Erythroblast (primary cell): ENCODE data around the gene RNF123.
A peak's percentile ranks its signal among the peaks of the same experiment; 100 is the strongest.

Experiments
- DNase-seq, 2 experiments: peaks; one replicate each; lab custom pipeline; 2025; lab: John Stamatoyannopoulos, UW
- GATA1 ChIP-seq: IDR thresholded peaks from 2 replicates; pipeline ENCODE4 v1.6.1; 2011; ENCODE audit warnings: low read depth, mild to moderate bottlenecking, control low read depth, low read length, moderate library complexity
- POLR2A ChIP-seq: IDR thresholded peaks from 2 replicates; pipeline ENCODE4 v1.6.1; 2011; ENCODE audit warnings: mild to moderate bottlenecking, low read length

Gene RNF123

DNA sequence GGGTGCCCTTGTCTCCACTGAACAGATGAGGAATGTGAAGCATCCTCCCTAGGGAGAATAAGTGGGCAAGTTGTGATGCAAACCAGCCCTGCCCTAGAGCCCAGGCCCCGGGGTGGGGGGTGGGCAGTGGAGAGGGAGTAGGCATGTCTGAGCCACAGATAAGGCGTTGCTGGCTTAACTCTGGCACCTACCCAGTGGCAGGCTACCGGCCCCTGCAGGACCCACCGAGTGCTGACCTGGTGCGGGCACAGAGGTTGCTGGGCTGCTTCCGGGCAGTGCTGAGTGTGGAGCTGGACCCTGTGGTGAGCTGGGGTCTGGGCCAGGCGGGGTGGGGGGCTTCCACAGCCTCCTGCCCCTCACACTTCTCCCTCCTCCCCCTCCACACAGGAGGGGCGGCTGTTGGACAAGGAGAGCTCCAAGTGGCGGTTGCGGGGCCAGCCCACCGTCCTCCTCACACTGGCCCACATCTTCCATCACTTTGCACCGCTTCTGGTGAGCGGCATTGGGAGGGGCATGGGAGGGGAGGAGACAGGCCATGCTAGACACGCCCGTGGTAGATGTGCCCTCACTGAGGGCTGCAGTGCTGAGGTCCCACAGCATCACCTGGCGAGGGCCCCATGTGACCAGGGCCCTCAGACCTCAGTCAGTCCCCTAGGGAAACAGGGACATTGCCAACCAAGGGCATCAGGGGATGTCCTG, 10.1 kb downstream of the RNF123 start:
- TF ChIP-seq GATA1 (no peak), POLR2A (no peak)
- peak in 1 of 2 experiments; percentile 24 for DNase-seq

DNA sequence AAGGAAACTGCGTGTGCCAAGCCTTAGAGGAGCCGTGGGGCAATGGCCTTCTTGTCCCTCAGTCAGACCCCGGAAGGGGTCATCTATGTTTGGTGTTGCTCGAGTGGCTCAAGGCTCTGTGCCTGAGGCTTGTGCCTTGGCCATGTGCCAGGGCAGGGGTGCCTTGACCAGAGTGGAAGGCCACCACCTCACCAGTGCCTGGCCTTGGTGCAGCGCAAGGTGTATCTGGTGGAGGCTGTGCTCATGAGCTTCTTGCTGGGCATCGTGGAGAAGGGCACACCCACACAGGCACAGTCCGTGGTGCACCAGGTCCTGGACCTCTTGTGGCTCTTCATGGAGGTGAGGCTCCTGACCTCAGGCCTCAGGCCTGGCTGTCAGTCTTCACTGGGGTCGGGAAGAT, 10.7 kb downstream of the RNF123 start:
- TF ChIP-seq GATA1, result no peak
- TF ChIP-seq POLR2A, result no peak
- DNase-seq, result no peak

DNA sequence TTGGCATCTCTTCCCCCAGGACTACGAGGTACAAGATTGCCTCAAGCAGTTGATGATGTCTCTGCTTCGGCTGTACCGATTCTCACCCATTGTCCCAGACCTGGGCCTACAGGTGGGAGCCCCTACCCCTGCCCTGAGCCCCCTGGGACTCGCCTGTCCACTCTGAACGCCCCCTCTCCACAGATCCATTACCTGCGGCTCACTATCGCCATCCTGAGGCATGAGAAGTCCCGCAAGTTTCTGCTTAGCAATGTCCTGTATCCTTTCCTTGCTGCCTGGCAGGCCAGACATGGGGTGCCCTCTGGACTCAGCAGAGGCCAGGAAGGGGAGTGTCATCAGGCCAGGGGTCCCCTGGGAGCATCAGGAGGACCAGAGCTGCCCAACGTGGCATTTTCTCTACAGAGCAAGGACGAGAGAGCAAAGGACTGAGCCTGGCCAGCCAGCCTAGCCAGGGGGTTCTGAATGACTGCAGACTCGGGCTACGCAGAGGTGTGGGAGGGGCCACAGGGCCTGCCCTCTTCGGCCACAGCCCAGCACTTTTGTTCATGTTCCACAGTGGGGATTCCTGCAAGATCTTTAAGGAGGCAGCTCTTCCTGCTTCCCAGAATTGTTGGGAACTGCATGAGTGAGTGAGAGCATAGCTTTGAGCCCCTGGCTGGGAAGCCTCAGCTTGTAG, 11.2 kb downstream of the RNF123 start:
- no peak for TF ChIP-seq GATA1
- no peak for TF ChIP-seq POLR2A
- no peak for DNase-seq

DNA sequence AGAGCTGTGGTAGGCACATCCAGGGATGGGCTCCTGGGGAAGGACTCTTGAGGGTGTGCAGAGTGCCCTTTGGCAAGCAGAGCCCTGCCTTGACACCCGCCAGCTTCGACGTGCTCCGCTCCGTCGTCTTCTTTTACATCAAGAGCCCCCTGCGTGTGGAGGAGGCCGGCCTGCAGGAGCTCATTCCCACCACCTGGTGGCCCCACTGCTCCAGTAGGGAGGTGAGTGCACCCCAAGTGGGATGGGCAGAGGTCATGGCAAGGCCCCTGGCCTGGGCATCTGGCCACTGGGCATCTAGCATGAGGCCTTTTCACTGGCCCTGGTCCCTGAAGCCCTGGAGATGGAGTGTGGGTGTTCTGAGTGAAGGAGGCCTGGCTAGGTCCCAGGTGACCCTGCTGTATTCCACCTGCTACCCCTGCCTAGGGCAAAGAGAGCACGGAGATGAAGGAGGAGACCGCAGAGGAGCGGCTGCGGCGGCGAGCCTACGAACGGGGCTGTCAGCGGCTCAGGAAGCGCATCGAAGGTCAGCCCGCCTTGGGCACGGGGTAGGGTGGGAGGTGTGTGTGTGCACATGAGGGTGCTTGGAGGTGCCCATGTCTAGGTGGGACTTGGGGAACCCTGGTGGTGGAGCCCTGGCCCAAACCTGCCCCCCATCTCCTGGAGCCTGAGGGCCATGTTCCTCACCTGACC, 12.2 kb downstream of the RNF123 start:
- TF ChIP-seq POLR2A (no peak), GATA1 (no peak)
- peak; percentile 24 to 38 for DNase-seq

DNA sequence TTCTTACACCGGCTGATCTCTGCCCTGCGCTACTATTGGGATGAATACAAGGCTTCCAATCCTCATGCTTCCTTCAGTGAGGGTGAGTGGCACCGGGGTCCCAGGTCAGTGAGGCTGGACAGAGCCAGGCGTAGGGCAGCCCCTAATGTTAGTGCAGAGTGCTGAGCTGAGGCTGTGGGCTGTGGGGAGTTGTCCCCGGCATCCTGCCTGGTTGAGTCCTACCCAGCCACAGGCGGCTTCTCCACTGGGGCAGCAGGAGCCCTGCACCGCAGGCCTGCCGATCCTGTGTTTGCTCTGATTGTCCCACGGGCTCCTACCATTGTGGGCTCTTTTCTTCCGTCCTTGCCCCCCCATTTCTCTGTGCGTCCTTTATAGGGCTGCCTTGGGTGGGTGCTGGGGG, 13.3 kb downstream of the RNF123 start:
- no peak for TF ChIP-seq GATA1
- no peak for TF ChIP-seq POLR2A

DNA sequence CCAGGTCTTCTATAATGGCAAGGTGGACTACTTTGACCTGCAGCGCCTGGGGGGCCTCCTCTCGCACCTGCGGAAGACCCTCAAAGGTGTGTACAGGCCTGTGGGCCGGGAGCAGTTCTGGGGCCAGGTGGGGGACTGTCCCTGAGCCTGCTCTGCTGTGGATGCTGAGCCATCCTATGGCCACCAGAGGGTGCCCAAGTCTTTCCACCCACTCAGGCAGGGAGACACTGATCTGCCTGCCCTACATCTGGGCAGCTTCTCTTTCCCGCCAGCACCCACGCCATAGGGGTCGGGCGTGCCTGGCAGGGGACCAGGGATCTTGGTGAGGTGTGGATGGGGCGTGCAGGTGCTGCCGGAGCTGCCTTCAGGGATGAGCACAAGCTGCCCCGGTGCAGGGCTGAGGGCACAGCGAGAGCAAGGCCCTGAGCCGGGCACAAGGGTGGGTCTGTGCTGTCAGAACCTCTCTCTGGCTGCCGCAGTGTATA, 14.1 kb downstream of the RNF123 start:
- peak; percentile 71 to 80 for DNase-seq
- TF ChIP-seq POLR2A (no peak), GATA1 (no peak)

More for the DNA sequence above, 13.3 kb downstream of the RNF123 start:
- DNase-seq, result no peak

DNA sequence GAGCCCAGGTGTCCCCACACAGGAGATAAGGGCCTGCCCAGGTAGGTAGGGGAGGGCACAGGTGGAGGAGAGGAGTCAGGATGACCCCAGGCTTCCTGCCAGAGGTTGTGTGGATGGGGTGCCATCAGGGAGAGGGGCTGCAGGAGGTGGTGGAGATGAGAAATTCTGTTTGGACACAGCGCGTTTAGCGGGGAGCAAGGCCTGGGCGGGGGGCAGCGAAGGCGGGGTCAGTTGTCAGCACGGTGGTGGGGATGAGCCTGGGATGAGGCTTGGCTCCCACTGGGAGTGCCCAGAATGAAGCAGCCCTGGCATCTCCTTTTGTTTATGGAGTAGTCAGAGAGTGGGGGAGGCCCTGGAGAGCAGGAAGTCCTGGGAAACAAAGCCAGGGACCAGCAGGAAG, 14.6 kb downstream of the RNF123 start:
- no peak for DNase-seq
- no peak for TF ChIP-seq GATA1
- no peak for TF ChIP-seq POLR2A

DNA sequence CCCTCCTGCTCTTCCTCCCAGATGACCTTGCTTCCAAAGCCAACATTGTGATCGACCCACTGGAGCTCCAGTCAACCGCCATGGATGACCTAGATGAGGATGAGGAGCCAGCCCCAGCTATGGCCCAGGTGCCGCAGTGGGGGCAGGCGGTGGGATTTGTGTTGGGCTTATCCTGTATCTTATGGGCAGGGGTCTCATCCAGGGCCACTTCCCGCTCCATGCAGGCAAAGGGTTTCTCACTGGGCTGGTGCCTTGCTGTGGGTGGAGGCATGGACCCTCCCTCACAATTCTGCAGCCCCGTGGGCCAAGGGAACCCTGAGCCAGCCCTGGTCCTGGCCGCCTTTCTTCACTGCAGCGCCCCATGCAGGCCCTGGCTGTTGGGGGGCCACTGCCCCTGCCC, 15.3 kb downstream of the RNF123 start:
- DNase-seq, result no peak
- TF ChIP-seq GATA1 (no peak), POLR2A (no peak)

DNA sequence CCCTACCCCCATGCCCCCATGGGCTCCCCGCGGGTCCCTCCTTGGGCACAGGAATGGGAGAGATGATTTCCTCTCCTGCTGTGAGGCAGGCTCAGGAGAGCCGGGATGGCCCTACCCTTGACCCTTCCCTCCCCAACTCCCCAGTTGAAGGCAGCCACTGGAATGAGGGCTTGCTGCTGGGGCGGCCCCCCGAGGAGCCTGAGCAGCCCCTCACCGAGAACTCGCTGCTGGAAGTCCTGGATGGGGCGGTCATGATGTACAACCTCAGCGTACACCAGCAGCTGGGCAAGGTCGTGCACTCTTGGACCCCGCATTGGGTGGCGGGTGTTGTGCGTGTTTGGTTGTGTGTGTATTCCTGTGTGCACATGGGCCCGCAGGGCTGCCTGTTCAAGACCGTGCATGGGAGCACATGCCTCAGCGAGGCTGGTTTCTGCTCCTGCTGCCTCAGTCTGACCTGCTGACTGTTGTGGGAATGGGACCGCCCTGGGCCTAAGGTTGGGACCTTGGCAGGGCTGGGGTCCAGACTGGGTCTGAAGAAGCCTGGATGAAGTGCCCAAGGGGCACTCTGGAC, 16.1 kb downstream of the RNF123 start:
- no peak for DNase-seq
- TF ChIP-seq POLR2A, result no peak
- no peak for TF ChIP-seq GATA1

DNA sequence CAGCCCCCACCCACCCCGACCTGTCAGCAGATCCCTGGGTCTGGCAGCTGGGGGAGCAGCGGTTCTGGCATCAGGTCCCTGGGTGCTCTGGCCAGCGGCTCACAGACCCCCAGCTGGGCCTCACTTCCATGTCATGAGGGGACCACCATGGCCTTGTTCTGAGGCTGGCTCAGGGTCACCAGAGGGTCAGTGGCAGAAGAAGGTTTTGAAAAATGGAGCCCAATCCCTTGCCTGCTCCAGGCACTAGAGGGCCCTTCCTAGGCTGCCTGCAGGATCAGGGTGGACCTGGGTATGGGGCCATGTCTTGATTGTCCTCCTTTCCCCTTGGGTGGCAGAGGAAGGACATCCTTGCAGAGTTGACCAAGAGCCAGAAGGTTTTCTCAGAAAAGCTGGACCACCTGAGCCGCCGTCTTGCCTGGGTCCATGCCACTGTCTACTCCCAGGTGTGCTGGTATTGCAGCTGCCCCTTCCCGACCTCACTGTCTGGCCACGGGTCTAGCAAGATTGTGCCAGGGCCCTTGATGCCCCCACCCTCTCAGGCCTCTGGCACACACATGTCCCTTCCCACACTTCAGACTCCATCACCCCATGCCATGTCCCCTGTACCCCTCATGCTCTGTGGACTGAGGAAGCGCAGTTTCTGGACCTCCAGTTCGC, 17.2 kb downstream of the RNF123 start:
- TF ChIP-seq POLR2A (no peak), GATA1 (no peak)

DNA sequence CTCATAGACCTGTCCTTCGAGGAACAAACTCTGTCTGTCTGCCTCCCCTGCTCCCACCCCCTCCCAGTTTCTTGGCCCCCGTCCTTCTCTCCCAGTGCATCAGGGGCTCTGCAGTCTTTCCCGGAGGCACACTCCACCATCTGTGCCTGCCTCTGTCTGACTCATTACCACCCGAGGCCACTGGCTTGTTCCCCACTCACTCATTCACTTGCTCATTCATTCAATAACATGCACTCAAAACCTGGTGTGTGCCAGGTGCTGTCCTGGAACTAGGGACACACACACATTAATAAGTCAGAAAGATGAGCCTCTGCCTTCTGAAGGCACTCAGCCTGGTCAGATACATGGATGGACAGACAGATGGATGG, 17.7 kb downstream of the RNF123 start:
- DNase-seq, result no peak
- no peak for TF ChIP-seq GATA1
- TF ChIP-seq POLR2A, result no peak

More for the DNA sequence above, 17.2 kb downstream of the RNF123 start:
- no peak for DNase-seq

DNA sequence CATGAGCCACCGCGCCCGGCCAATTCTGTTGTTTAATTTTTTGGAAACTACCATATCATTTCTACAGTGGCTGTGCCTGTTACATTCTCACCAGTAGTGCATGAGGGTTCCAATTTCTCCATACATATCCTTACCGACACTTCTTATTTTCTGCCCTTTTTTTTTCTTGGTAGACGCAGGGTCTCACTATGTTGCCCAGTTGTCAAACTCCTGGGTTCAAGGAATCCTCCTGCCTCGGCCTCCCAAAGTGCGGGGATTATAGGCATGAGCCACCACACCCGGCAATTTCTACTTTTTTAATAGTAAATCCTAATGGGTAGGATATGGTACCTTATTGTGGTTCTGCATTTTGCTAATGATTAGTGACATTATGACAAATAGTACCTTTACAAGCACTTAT, 20.5 kb downstream of the RNF123 start:
- TF ChIP-seq POLR2A, result no peak
- TF ChIP-seq GATA1, result no peak
- no peak for DNase-seq

DNA sequence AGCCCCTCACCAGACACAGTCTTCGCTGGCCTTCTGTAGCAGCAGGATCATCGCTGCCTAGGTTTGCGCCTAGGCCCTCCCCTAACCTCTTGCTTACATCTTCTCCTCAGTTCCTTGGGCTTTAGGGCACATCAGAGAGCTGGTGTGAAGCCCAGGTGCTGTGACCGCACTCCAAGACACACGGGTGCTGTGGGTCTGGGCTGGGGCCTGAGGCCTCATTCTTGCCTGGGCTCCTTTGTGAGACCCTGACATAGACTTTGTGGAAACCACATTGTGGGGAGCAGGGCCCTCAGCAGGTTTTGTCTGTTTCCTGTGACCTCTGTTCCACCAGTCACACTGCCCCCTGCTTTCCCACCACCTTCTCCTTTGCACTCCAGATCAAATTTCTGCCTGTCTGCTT, 22.1 kb downstream of the RNF123 start:
- DNase-seq, result no peak
- no peak for TF ChIP-seq GATA1
- TF ChIP-seq POLR2A, result no peak

DNA sequence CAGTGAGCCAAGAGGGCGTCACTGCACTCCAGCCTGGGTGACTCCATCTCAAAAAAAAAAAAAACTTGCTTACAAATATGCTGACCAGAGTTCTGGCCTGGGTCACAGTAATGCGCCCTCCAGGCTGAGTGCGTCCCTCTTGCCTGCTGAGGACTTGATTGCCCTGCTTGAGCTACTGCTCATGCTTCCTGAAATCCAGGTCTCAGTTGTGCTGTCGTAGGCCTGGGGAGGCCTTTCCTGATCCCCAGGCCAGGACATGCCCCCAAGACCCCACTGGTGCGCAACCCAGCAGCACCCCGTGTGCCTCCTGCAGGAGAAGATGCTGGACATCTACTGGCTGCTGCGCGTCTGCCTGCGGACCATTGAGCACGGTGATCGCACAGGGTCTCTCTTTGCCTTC, 22.8 kb downstream of the RNF123 start:
- DNase-seq, result no peak
- no peak for TF ChIP-seq GATA1
